Raji (cell line): Measurements from ENCODE around the gene SLC8A1.

Experiments
- POLR2A ChIP-seq: IDR thresholded peaks from 2 replicates; pipeline ENCODE4 v1.6.1; 2011; ENCODE audit warnings: low read depth, low read length, control low read depth; ENCODE audit not compliant: insufficient read depth

SLC8A1 gene

GRCh38 chr2:40470822-40471813, 19.2 kb upstream of the SLC8A1 start:
- no peak for TF ChIP-seq POLR2A

- no peak for TF ChIP-seq POLR2A
These were observed 15.2 kb upstream of the SLC8A1 start for GRCh38 chr2:40466935-40467572.

DNA sequence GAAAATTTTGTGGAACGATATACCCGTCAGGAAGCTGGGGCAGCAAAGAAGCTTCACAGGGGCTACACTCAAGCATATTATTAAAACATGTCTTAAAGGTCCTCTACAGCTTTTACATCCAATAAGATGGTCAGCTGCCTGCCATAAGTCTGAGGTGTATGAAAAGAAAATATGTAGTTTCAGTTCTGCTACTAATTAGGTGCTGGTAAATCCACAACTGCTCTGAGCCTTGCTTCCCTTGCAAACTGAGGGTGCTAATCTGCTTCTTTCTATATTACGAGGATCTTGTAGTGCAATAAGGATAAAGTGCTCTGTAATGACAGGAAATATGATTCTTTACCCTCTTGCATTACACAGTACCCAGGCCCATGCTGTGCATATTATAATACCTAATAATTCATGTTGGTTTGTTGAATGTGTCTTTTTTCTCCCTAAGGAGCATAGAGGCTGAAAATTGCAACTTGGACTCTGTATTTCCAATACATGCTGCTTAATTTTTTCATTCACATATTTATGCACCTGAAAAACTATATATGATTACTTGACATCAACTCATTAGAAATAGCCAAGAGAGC, 14.5 kb upstream of the SLC8A1 start:
- TF ChIP-seq POLR2A, result no peak

DNA sequence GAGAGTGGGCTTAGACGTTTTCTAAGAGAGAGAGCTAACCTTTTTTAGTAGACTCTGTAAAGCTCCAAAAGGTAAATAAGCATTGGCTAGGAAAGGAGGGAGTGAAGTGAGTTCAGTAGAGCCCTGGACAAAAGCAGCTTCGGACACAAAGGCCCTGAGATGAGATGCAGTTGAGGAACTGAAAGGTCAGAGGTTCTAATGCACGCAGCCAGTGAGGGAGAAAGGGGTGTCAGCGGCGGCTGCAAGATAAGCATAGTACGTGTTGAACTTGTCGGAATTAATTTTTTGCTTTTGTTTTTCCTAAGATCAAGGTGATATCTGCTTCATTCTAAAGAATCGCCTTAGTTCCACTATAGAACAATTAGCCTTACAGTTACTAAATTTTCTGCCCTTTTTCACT, 11.2 kb upstream of the SLC8A1 start:
- TF ChIP-seq POLR2A, result no peak

DNA sequence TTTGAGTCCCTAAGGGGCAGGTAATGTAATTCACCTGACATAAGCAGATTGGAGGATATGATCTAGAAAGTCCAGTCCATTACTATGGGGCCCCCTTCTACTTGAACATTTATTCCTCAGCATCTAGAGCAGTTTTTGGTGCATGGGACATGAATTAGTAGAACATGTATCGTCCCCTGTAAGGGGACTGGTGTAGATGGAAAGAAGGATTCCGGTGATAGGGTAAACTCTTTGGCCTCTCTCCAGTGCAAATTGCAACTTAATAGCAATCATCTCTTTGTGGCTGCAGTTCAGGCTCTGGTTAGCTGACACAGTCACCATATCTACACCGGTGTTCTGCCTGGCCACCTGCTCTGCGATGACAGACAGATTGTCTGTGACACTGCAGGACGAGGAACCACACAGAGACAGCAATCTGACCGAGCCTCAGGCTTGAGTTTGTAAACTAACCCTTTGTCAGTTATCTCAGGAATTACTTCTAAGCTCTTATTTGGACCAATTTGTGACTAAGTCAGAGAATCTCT, 6.4 kb upstream of the SLC8A1 start:
- no peak for TF ChIP-seq POLR2A

DNA sequence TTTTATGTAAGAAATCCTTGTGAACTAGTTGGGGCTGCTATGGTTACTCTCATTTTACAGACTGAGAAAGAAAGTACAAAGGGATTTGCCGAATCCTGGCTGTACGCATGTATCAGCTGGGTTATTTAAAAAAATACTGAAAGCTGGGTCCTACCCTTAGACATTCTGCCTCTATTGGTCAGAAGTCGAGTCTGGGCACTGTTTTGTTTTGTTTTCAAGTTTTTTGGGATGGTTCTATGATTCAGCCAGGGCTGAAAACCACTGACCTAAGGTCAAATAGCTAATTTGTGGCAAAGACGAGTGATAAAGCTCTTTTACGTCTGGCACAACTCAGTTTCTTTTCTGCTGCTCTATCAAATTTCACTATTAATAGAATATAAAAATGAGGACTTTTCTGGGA, 5.9 kb upstream of the SLC8A1 start:
- TF ChIP-seq POLR2A, result no peak

DNA sequence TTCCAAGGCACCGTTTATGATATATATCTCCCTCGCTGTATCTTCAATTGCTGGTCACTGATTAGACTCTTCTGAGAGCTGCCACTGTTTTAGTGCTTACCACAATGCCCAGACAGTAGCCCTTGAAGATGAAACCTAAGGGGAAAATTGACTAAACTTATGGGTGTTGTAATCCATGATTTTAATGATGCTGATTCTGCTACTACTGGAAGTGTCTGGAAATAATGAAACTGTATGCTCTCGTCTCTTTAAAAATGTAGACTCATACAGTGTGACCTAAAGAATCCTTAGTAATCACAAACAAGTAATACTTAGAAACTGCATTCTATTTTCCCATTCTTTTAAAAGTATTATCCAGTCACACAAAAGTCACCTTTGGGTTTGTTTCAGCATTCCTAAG, 5.5 kb upstream of the SLC8A1 start:
- TF ChIP-seq POLR2A, result no peak

- TF ChIP-seq POLR2A, result no peak
These were observed 5.0 kb upstream of the SLC8A1 start for GRCh38 chr2:40456926-40457325.

DNA sequence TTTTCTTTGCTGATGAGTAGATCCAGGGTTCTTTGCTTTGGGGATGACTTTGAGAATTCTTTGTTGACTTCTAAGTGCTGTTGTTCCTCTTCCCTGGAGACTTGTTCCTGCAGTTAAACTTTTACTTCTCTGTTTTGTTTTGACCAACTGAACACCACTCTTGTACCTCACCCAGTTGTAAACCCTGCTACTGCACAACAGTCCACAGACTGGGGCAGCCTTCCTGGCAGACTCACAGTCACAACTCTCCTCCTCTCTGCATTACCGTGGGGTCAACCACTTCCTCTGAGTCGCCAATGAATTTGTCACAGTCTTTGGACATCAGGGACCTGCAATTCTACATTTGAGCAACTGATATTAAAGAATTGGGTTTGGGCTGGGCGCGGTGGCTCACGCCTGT, 3.8 kb upstream of the SLC8A1 start:
- TF ChIP-seq POLR2A, result no peak

DNA sequence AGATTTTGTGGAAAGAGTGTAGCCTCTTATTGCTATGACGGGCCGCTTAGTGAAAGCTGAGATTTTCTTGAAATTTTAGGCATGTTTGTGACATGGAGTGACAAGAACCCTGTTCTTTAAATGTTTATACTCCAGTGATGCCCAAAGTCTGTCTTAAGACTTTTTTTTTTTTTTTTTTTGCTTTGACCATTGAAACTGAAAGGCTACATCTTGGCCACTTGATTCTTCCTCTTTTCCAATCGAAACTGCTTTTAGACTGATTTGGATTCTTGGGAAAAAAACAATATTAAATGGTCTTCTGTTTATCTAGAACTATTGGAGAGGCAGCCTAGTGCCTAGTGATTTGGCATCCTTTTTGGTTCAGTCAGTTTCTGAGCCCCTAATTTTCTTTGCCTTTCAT, 2.4 kb upstream of the SLC8A1 start:
- TF ChIP-seq POLR2A, result no peak

GRCh38 chr2:40452786-40453185, 896 bp upstream of the SLC8A1 start:
- TF ChIP-seq POLR2A, result no peak

- TF ChIP-seq POLR2A, result no peak
These were observed 977 bp downstream of the SLC8A1 start for GRCh38 chr2:40450796-40451430.

GRCh38 chr2:40450066-40450795, 1.7 kb downstream of the SLC8A1 start:
- no peak for TF ChIP-seq POLR2A

GRCh38 chr2:40448476-40449079, 3.3 kb downstream of the SLC8A1 start:
- no peak for TF ChIP-seq POLR2A
